Activated CD4-positive, alpha-beta T cell treated with anti-CD3 and anti-CD28 coated beads, Interleukin-2, amount 50 U/mL, for 4 hours (primary cell): Measurements from ENCODE around the gene RAB3C.

Experiments
- DNase-seq, 2 experiments: peaks; one replicate each; pipeline ENCODE4 v3.0.0-alpha.2; 2020

RAB3C gene

GRCh38 chr5:58606064-58606463, 23.2 kb downstream of the RAB3C start:
- no peak for DNase-seq

- no peak for DNase-seq
These were observed 33.1 kb downstream of the RAB3C start for GRCh38 chr5:58615972-58616371.

DNA sequence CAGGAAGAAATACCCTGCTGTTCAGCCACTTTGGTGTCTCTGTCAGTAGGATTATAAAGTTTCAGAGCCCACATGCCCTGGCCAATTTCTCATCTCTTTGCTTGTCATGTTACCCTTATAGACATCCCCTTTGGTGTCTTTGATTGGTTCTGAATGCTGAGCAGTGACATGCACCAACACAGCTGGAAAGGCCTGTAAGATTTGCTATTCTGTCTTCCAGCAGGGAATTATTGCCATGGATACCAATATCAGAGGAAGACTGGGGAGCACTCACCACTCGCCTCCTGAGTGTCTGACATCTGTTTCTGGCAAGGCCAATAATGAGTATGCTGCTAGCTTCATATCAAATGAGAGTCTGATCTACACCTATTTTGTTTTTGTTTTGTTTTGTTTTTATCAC, 34.4 kb downstream of the RAB3C start:
- no peak for DNase-seq

DNA sequence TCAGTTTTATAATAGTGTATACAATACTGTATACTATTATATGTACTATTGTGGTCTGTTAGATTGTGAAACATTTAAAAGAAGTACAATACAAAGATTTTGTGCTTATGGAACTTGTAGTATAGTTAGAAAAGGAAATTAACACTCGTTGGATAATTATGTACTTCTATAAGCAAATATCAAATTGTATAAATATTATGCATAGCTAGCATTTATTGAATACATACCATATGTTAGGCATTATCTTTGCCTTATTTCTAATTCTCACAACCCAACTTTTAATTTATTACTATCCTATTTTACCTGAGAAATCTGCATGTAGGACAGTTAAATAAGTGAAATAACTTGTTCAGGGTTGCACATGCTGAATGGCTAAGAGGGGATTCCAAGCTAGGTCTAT, 37.5 kb downstream of the RAB3C start:
- DNase-seq, result no peak

GRCh38 chr5:58622936-58623871, 40.3 kb downstream of the RAB3C start:
- no peak for DNase-seq

GRCh38 chr5:58628626-58629025, 45.8 kb downstream of the RAB3C start:
- no peak for DNase-seq

GRCh38 chr5:58629271-58630159, 46.6 kb downstream of the RAB3C start:
- no peak for DNase-seq

DNA sequence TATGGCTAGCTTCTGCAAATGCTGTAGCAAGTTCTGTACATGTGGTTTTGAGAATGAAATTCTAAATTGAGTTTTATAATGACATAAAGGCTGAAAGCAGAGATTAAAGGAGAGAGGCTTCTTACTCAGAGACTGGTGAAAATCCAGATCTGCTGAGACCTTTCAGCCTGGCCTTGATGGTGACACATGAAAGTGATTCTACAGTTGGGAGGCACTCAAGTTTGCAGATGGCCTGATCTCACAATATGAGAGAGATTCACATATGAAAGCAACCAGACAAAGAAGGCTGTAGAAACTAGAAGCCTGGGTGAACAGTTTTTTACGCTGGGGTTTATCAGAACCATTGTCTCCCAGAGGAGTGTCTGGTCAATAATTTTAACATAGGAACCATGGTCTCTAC, 49.0 kb downstream of the RAB3C start:
- DNase-seq, result no peak

DNA sequence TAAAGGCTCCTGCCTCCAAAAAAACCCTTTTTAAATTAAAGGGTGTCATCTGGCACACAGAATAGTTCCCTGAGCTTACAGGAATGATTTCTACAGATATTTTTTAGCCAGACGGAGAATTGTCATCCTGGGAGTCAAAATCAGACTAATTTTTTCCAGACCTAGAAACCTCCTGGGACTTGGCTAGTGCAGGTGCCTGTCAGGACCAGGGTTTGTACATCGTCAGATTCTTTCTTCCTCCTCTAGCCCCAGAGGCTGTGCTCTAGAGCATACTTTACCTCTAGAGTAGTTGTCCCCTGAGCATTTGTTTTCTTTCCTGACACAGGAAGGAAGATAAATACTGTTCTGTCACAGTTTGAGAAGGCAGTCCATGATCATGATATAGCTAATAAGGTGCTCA, 52.5 kb downstream of the RAB3C start:
- DNase-seq, result no peak

- no peak for DNase-seq
These were observed 57.1 kb downstream of the RAB3C start for GRCh38 chr5:58640011-58640410.

- no peak for DNase-seq
These were observed 58.7 kb downstream of the RAB3C start for GRCh38 chr5:58641533-58641932.

GRCh38 chr5:58648846-58649245, 66.0 kb downstream of the RAB3C start:
- no peak for DNase-seq

GRCh38 chr5:58649716-58650115, 66.8 kb downstream of the RAB3C start:
- no peak for DNase-seq

GRCh38 chr5:58653521-58653920, 70.6 kb downstream of the RAB3C start:
- DNase-seq, result no peak

- DNase-seq, result no peak
These were observed 83.3 kb downstream of the RAB3C start for GRCh38 chr5:58666141-58666540.

DNA sequence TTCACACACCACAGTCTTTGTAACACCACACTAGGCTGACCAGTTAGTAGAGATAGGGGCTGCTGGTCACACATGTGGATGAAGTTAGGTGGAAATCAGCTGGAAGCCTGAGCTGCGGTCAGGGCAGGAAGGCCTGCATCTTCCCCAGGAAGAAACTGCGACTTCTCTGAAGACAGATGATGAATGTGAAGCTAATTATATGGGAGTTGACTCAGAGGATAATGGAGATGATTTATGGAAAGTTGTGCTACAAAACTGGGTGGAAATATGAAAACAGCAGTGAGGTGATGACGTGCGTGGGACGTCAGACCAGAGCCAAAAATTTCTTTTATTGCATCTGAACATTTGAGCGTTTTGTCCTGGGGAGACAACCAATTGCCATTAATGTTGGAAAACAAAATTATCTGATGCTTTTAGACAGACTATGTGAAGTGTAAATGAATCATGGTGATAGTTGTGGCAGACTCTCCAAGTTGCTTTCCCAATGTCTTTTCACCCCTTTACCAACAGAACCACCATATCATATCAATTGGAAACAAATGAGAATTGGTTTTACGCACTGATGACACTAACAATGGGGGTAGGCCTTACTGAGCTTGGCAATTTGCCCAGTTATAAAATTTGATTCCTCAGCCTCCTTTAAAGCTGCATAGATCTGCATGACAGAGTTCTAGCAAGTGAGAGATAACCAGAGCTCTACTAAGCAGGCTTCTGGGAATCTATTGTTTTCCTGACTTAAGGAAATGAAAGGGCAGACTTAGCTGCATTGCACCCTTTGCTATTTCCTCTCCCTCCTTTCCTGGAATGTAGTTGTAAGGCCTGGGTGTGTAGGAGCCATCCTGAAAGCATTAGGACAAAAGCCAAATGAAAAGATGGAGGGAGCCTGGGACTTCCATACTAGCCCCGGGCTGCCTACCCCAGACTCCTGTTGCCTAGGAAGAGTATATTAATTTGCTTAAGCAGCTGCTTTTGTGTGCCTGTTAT, 84.0 kb downstream of the RAB3C start:
- DNase-seq, result no peak

GRCh38 chr5:58670582-58670981, 87.7 kb downstream of the RAB3C start:
- DNase-seq, result no peak

- no peak for DNase-seq
These were observed 88.3 kb downstream of the RAB3C start for GRCh38 chr5:58671155-58671554.

DNA sequence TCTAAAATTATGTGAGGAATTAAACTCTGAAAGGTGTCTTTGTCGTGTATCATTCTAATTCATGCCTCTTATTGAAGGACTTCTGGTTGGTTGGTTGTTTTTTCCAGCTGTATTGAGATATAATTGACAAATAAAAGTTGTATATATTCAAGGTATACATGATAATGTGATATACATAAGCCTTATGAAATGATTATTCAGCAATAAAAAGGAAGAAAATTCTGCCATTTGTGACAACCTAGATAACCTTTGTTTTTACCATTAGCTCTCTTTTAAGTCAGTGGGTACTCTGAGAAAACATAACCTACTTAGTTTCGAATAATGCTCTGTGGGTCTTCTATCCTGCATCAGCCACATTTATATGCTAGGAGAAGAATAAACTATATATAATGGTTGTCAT, 89.6 kb downstream of the RAB3C start:
- DNase-seq, result no peak

GRCh38 chr5:58674070-58674469, 91.2 kb downstream of the RAB3C start:
- no peak for DNase-seq

DNA sequence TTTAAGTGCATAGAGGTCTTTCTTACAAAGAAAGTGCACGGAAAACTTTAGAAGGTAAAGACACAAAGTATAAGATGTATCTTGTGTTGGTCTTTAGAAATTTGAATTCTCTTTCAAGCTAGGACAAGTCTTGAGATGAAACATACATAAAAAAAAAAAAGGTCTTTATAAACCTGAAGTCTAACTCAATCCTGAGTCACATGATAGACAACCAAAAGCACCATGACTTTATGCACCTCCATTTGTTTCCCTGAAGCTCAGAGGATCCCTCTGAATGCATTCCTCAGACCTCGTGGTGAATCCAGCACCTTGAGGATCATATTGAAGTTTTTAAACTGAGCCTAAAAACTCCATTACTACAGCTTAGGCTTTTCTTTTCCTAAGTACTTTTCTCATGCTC, 91.8 kb downstream of the RAB3C start:
- no peak for DNase-seq

- no peak for DNase-seq
These were observed 92.5 kb downstream of the RAB3C start for GRCh38 chr5:58675341-58675740.

- DNase-seq, result no peak
These were observed 94.8 kb downstream of the RAB3C start for GRCh38 chr5:58677650-58678049.
